Stimulated activated memory B cell treated with anti-CD40 and anti-IgM and Interleukin-4, amounts not matched to agents 10 μg/mL and 1 μg/mL and 100 μg/mL, for 72 hours (primary cell): Measurements from ENCODE around the gene RAB24.

ENCODE experiments used
- ATAC-seq: fragments of 150-1000 bp; cut with Tn5 transposase; 2 replicates; pipeline ENCODE4 v1.10.0; 2021
- H3K27ac Mint-ChIP-seq: one replicate; pipeline ENCODE4 v1.8.0; 2022; ENCODE audit warnings: mild to moderate bottlenecking, mixed read lengths
- H3K27me3 Mint-ChIP-seq: one replicate; pipeline ENCODE4 v1.8.0; 2022; ENCODE audit warnings: mixed read lengths
- H3K36me3 Mint-ChIP-seq: one replicate; pipeline ENCODE4 v1.8.0; 2022; ENCODE audit warnings: mixed read lengths
- H3K4me1 Mint-ChIP-seq: one replicate; pipeline ENCODE4 v1.8.0; 2022; ENCODE audit warnings: mixed read lengths
- H3K4me3 Mint-ChIP-seq: one replicate; pipeline ENCODE4 v1.8.0; 2022; ENCODE audit warnings: mild to moderate bottlenecking, moderate library complexity, mixed read lengths
- H3K9me3 Mint-ChIP-seq: one replicate; pipeline ENCODE4 v1.8.0; 2022; ENCODE audit warnings: mixed read lengths

RAB24 gene

GRCh38 chr5:177296581-177296980 is 6.9 kb downstream of the RAB24 start:
- no peaks in the 10 kb centered on the region for H3K9me3 Mint-ChIP-seq
- H3K27me3 Mint-ChIP-seq: no peaks in the 10 kb centered on the region
- peaks cover 59% of the 10 kb centered on the region for H3K4me1 Mint-ChIP-seq
- H3K27ac Mint-ChIP-seq: peak overlapping the region; percentile 84
- H3K36me3 Mint-ChIP-seq: peaks cover 41% of the 10 kb centered on the region
- H3K4me3 Mint-ChIP-seq: no peak overlapping the region
- no peak for ATAC-seq

DNA sequence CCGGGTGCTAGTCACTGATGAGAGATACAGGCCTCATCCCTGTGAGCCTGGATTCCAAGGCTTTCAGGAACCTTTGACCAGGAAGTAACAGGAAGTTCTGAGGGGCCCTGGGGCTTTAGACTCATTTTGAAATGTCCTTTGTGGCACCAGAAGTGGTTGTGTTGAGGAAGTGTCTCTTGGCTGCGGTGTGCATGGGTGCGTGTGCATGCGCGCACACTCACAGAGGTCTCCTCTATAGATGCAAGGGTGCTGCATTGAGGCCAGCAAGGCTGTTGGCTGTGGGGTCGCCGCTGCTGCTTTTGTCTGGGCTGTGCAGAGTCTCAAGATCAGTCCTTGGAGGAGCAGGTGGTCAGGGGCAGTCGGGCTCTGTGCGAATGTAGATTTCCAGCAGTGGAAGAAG is 7.6 kb downstream of the RAB24 start:
- Mint-ChIP-seq H3K4me3 (no peak overlapping the region), H3K27ac (peak overlapping the region; percentile 84), H3K9me3 (no peaks in the 10 kb centered on the region), H3K36me3 (peaks cover 45% of the 10 kb centered on the region), H3K27me3 (no peaks in the 10 kb centered on the region), H3K4me1 (peaks cover 57% of the 10 kb centered on the region)
- peak; percentile 52 for ATAC-seq

DNA sequence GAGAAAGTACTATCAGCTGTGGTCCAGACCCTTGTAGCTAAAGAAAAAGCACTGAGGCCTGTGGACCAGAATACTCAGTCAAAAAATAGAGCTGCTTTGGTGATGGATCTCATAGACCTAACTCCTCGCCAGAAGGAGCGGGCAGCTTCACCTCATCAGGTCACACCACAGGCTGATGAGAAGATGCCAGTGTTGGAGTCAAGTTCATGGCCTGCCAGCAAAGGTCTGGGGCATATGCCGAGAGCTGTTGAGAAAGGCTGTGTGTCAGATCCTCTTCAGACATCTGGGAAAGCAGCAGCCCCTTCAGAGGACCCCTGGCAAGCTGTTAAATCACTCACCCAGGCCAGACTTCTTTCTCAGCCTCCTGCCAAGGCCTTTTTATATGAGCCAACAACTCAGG is 8.9 kb downstream of the RAB24 start:
- Mint-ChIP-seq H3K4me1 (peaks cover 53% of the 10 kb centered on the region), H3K9me3 (no peaks in the 10 kb centered on the region), H3K36me3 (peaks cover 57% of the 10 kb centered on the region), H3K27ac (peak overlapping the region; percentile 84), H3K4me3 (no peak overlapping the region), H3K27me3 (no peaks in the 10 kb centered on the region)
- ATAC-seq: no peak

- no peak overlapping the region for H3K27ac Mint-ChIP-seq
- peaks cover 63% of the 10 kb centered on the region for H3K36me3 Mint-ChIP-seq
- H3K4me3 Mint-ChIP-seq: no peak overlapping the region
- no peaks in the 10 kb centered on the region for H3K9me3 Mint-ChIP-seq
- H3K4me1 Mint-ChIP-seq: peaks cover 52% of the 10 kb centered on the region
- ATAC-seq: no peak
- H3K27me3 Mint-ChIP-seq: no peaks in the 10 kb centered on the region
Observed at GRCh38 chr5:177293819-177294581, 9.5 kb downstream of the RAB24 start.

- Mint-ChIP-seq H3K36me3 (peaks cover 76% of the 10 kb centered on the region), H3K27ac (peak overlapping the region; percentile 30), H3K9me3 (no peaks in the 10 kb centered on the region), H3K4me3 (no peak overlapping the region), H3K27me3 (no peaks in the 10 kb centered on the region), H3K4me1 (peaks cover 39% of the 10 kb centered on the region)
- ATAC-seq: no peak
Observed at GRCh38 chr5:177291735-177292134, 11.8 kb downstream of the RAB24 start.

DNA sequence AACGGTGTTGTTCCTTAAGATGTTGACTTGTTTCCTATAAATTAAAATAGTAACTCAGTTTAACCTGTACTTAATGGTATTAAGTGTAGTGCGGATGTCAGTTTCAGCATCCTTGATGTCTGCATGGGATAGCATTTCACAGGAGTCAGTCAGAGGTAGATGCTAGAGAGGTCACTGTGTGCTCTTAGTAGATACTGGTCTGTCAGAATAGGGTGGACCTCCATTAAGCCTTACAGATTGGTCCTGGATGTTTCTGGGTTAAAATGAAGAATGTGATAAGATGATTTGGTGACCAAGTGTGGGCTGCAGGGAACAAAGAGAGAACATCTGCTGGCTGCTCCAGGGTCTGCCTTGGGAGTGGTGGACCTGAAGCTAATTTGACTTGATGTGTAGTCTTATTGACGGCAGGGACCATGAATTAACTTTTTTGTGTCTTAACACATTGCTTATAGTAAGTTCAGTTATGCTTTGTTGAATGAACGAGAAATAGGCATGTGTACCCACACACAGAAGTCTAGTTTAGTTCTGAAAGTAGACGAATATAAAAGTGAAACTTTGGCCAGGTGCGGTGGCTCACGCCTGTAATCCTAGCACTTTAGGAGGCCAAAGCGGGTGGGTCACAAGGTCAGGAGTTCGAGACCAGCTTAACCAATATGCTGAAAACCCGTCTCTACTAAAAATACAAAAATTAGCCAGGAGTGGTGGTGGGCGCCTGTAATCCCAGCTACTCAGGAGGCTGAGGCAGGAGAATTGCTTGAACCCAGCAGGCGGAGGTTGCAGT is 12.5 kb downstream of the RAB24 start:
- peak; percentile 77 for ATAC-seq
- H3K4me1 Mint-ChIP-seq: peaks cover 32% of the 10 kb centered on the region
- H3K27me3 Mint-ChIP-seq: no peaks in the 10 kb centered on the region
- H3K36me3 Mint-ChIP-seq: peaks cover 76% of the 10 kb centered on the region
- H3K27ac Mint-ChIP-seq: peak overlapping the region; percentile 74
- H3K9me3 Mint-ChIP-seq: no peaks in the 10 kb centered on the region
- no peak overlapping the region for H3K4me3 Mint-ChIP-seq

- Mint-ChIP-seq H3K9me3 (no peaks in the 10 kb centered on the region), H3K4me1 (peaks cover 18% of the 10 kb centered on the region), H3K4me3 (no peak overlapping the region), H3K27ac (no peak overlapping the region), H3K36me3 (peaks cover 69% of the 10 kb centered on the region), H3K27me3 (no peaks in the 10 kb centered on the region)
- ATAC-seq: no peak
Observed at GRCh38 chr5:177288191-177288590, 15.3 kb downstream of the RAB24 start.

DNA sequence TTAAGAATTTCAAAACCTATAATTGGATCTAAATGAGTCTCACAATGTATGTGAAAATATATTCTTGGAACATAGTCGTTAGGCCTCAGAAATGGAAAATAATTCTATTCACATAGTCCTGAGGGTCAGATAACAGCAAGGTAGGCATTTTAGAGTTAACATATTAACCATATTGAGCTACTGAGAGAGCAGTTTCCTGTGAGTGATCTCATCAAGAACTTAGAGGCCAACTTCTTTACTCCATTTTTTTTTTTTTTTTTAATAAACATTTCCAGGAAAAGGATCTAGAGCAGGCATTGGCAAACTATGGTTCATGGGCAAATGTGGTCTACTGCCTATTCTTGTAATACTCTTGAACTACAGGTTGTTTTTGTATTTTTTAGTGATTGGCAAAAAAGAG is 26.6 kb downstream of the RAB24 start:
- H3K27me3 Mint-ChIP-seq: no peaks in the 10 kb centered on the region
- peaks cover 9% of the 10 kb centered on the region for H3K4me1 Mint-ChIP-seq
- H3K4me3 Mint-ChIP-seq: no peak overlapping the region
- H3K36me3 Mint-ChIP-seq: peaks cover 64% of the 10 kb centered on the region
- no peaks in the 10 kb centered on the region for H3K9me3 Mint-ChIP-seq
- peak overlapping the region; percentile 37 for H3K27ac Mint-ChIP-seq
- ATAC-seq: no peak

DNA sequence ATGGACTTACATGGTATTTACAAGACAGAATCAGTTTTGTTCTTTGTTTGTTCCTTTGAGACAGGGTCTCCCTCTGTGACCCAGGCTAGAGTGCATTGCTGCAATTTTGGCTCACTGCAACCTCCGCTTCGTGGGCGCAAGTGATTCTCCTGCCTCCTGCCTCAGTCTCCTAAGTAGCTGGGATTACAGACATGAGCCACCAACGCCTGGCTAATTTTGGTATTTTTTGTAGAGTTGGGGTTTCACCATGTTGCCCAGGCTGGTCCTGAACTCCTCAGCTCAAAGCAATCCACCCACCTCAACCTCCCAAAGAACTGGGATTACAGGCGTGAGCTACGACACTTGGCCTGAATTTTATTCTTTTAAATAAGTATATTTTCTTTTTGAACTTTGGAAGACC is 27.6 kb downstream of the RAB24 start:
- ATAC-seq: no peak
- Mint-ChIP-seq H3K9me3 (no peaks in the 10 kb centered on the region), H3K36me3 (peaks cover 66% of the 10 kb centered on the region), H3K4me3 (no peak overlapping the region), H3K27me3 (no peaks in the 10 kb centered on the region), H3K4me1 (peaks cover 9% of the 10 kb centered on the region), H3K27ac (no peak overlapping the region)

GRCh38 chr5:177271113-177271512 is 32.4 kb downstream of the RAB24 start:
- ATAC-seq: no peak
- H3K36me3 Mint-ChIP-seq: peaks cover 78% of the 10 kb centered on the region
- H3K4me1 Mint-ChIP-seq: no peaks in the 10 kb centered on the region
- H3K27me3 Mint-ChIP-seq: no peaks in the 10 kb centered on the region
- H3K9me3 Mint-ChIP-seq: no peaks in the 10 kb centered on the region
- no peak overlapping the region for H3K4me3 Mint-ChIP-seq
- H3K27ac Mint-ChIP-seq: no peak overlapping the region

DNA sequence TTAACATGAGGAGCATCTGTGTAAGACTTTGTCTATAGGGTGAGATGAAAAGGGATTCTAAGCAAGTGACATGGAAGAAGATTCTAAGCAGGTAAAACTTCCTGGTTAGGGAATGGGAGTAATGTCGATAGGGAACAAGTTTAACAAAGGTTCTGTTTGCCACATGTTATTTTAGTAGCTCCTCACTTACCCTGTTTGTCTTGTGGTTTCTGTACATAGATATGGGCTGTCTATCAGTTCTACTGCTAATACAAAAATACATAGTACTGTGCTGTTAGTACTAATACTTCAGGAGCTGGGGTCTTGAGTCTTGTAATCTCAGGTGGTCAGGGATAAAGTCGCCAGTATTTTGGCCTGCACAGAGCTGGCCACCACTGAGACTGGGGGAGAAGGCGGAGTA is 32.9 kb downstream of the RAB24 start:
- ATAC-seq: no peak
- Mint-ChIP-seq H3K4me3 (no peak overlapping the region), H3K36me3 (peaks cover 78% of the 10 kb centered on the region), H3K27ac (no peak overlapping the region), H3K27me3 (no peaks in the 10 kb centered on the region), H3K4me1 (no peaks in the 10 kb centered on the region), H3K9me3 (no peaks in the 10 kb centered on the region)

GRCh38 chr5:177269976-177270375 is 33.5 kb downstream of the RAB24 start:
- Mint-ChIP-seq H3K4me1 (no peaks in the 10 kb centered on the region), H3K36me3 (peaks cover 78% of the 10 kb centered on the region), H3K27me3 (no peaks in the 10 kb centered on the region), H3K9me3 (no peaks in the 10 kb centered on the region), H3K27ac (no peak overlapping the region), H3K4me3 (no peak overlapping the region)
- no peak for ATAC-seq

- Mint-ChIP-seq H3K4me1 (no peaks in the 10 kb centered on the region), H3K9me3 (no peaks in the 10 kb centered on the region), H3K36me3 (peaks cover 77% of the 10 kb centered on the region), H3K27ac (no peak overlapping the region), H3K27me3 (no peaks in the 10 kb centered on the region), H3K4me3 (no peak overlapping the region)
- no peak for ATAC-seq
Observed at GRCh38 chr5:177269232-177269895, 34.2 kb downstream of the RAB24 start.

- Mint-ChIP-seq H3K36me3 (peaks cover 64% of the 10 kb centered on the region), H3K4me3 (no peak overlapping the region), H3K4me1 (no peaks in the 10 kb centered on the region), H3K9me3 (no peaks in the 10 kb centered on the region), H3K27me3 (no peaks in the 10 kb centered on the region), H3K27ac (no peak overlapping the region)
- ATAC-seq: no peak
Observed at GRCh38 chr5:177265395-177265794, 38.1 kb downstream of the RAB24 start.

- no peaks in the 10 kb centered on the region for H3K4me1 Mint-ChIP-seq
- H3K4me3 Mint-ChIP-seq: no peak overlapping the region
- ATAC-seq: no peak
- no peak overlapping the region for H3K27ac Mint-ChIP-seq
- H3K27me3 Mint-ChIP-seq: no peaks in the 10 kb centered on the region
- no peaks in the 10 kb centered on the region for H3K9me3 Mint-ChIP-seq
- peaks cover 62% of the 10 kb centered on the region for H3K36me3 Mint-ChIP-seq
Observed at GRCh38 chr5:177264178-177264577, 39.3 kb downstream of the RAB24 start.
